GM23248 (cell line): ENCODE measurements around the gene UBTD2. TPM values are rescaled to one million over a fixed set of nuclear protein-coding genes. Genes with fewer than 3 reads are reported as not detected.

Experiments
- DNase-seq: peaks from one replicate; pipeline ENCODE4 v3.0.0-alpha.2; 2015
- H2AFZ ChIP-seq: fragments of 200-600 bp; sonication (generic); 2 replicates; pipeline ENCODE4 v1.6.1; 2016; ENCODE audit warnings: antibody characterized with exemption
- H3F3A ChIP-seq: fragments of 200-600 bp; sonication (generic); 2 replicates; pipeline ENCODE4 v1.6.1; 2016; ENCODE audit warnings: mild to moderate bottlenecking, antibody characterized with exemption, mixed run types; ENCODE audit not compliant: insufficient read depth
- H3K27ac ChIP-seq: fragments of 200-600 bp; sonication (generic); 2 replicates; pipeline ENCODE4 v1.5.1; 2016; ENCODE audit warnings: mild to moderate bottlenecking
- H3K27me3 ChIP-seq: fragments of 200-600 bp; sonication (generic); replicated peaks from 2 replicates; pipeline ENCODE4 v1.6.1; 2016; ENCODE audit warnings: mild to moderate bottlenecking; ENCODE audit not compliant: insufficient read depth
- H3K36me3 ChIP-seq: fragments of 200-600 bp; sonication (generic); 2 replicates; pipeline ENCODE4 v1.6.1; 2016; ENCODE audit warnings: low read depth, mild to moderate bottlenecking
- H3K4me1 ChIP-seq: fragments of 200-600 bp; sonication (generic); 2 replicates; pipeline ENCODE4 v1.6.1; 2016; ENCODE audit warnings: mild to moderate bottlenecking; ENCODE audit not compliant: insufficient read depth
- H3K4me2 ChIP-seq: fragments of 200-600 bp; sonication (generic); one replicate; pipeline ENCODE4 v1.6.1; 2016; ENCODE audit warnings: mild to moderate bottlenecking; ENCODE audit not compliant: unreplicated experiment
- H3K4me3 ChIP-seq: fragments of 200-600 bp; sonication (generic); 2 replicates; pipeline ENCODE4 v1.5.1; 2016; ENCODE audit warnings: mild to moderate bottlenecking
- H3K79me2 ChIP-seq: fragments of 200-600 bp; sonication (generic); 2 replicates; pipeline ENCODE4 v1.6.1; 2016; ENCODE audit warnings: mild to moderate bottlenecking; ENCODE audit not compliant: insufficient read depth
- H3K9ac ChIP-seq: fragments of 200-600 bp; sonication (generic); 2 replicates; pipeline ENCODE4 v1.6.1; 2016; ENCODE audit warnings: mild to moderate bottlenecking
- H3K9me2 ChIP-seq: fragments of 200-600 bp; sonication (generic); 2 replicates; pipeline ENCODE4 v1.6.1; 2016; ENCODE audit warnings: mixed run types, mild to moderate bottlenecking, moderate library complexity; ENCODE audit not compliant: insufficient read depth
- H3K9me3 ChIP-seq: fragments of 200-600 bp; sonication (generic); one replicate; pipeline ENCODE4 v1.6.1; 2017; ENCODE audit warnings: low read depth
- H4K20me1 ChIP-seq: fragments of 200-600 bp; sonication (generic); 2 replicates; pipeline ENCODE4 v1.6.0; 2016; ENCODE audit not compliant: insufficient read depth
- EZH2 ChIP-seq: fragments of 200-600 bp; sonication (generic); IDR thresholded peaks from 2 replicates; pipeline ENCODE4 v1.6.1; 2018; ENCODE audit warnings: antibody characterized with exemption, mild to moderate bottlenecking; ENCODE audit not compliant: insufficient read depth, poor library complexity, severe bottlenecking
- EZH2phosphoT487 ChIP-seq: fragments of 200-600 bp; sonication (generic); IDR thresholded peaks from 2 replicates; pipeline ENCODE4 v1.6.1; 2018; ENCODE audit warnings: antibody characterized with exemption, moderate library complexity, mild to moderate bottlenecking, low read depth; ENCODE audit not compliant: insufficient read depth
- WGBS, 2 experiments: methylation state at CpG; one replicate each; pipeline ENCODE4 v1.1.6; 2015 to 2017; ENCODE audit warnings: low lambda C conversion rate in 2 of 2, low coverage in 1 of 2; ENCODE audit errors: missing lambda C conversion rate in 2 of 2; 5-methylcytosine and 5-hydroxymethylcytosine counted together
- in situ Hi-C: fragments of 300-500 bp; cut with MboI; formaldehyde crosslinking; loops from 2 replicates; pipeline ENCODE4 v1.15.0; 2020
- polyA plus RNA-seq: library from polyadenylated mRNA; unstranded; fragments of >200 nt; fragmentation: Nextera tagmentation; extraction: Ambion mirVana; gene quantifications from 2 replicates; pipeline ENCODE4 v1.2.1, GENCODE V29; 2016
- total RNA-seq: library from RNA; depleted of rRNA; stranded (reverse); fragments of >200 nt; shearing (Covaris generic); gene quantifications from 2 replicates; pipeline ENCODE4 v1.2.3, GENCODE V29; 2014

UBTD2 gene
- total and polyA plus RNA-seq, 2 experiments from 2014 or later: 17.3 to 41.4 TPM

GRCh38 chr5:172280317-172280716 is 3.2 kb downstream of the UBTD2 start:
- Histone ChIP-seq H3K9me3 (no peaks in the 10 kb centered on the region), H3K36me3 (no peaks in the 10 kb centered on the region), H3F3A (peaks cover 37% of the 10 kb centered on the region), H3K4me3 (no peak overlapping the region), H3K27me3 (no peaks in the 10 kb centered on the region), H3K9me2 (no peaks in the 10 kb centered on the region), H4K20me1 (no peaks in the 10 kb centered on the region; the same call in 1 of the 2 replicates), H3K4me1 (peaks cover 34% of the 10 kb centered on the region), H3K4me2 (peak overlapping the region; percentile 93), H3K79me2 (peaks cover 80% of the 10 kb centered on the region), H2AFZ (no peak overlapping the region), H3K9ac (peak overlapping the region; percentile 15; the same call in 1 of the 2 replicates), H3K27ac (peak overlapping the region; percentile 82)
- DNase-seq: no peak
- no peak for TF ChIP-seq EZH2
- TF ChIP-seq EZH2phosphoT487: no peak
- in situ Hi-C loops: no loop called here
- 86 to 87% methylated on average over 5 of the region's 5 CpGs for WGBS, 2 experiments

DNA sequence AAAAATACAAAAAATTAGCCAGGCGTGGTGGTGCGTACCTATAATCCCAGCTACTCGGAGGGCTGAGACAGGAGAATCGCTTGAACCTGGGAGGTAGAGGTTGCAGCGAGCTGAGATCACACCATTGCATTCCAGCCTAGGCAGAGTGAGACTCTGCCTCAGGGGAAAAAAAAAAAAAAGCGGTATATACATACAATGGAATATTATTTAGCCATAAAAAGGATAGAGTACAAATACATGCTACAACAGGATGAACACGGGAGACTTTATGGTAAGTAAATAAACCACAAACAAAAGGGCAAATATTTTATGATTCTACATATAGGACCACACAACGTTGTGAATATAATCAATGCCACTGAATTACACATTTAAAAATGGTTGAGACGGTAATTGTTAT is 5.2 kb downstream of the UBTD2 start:
- Histone ChIP-seq H2AFZ (no peak overlapping the region), H3K36me3 (no peaks in the 10 kb centered on the region), H3K9me2 (no peaks in the 10 kb centered on the region), H3K4me2 (no peak overlapping the region), H4K20me1 (no peaks in the 10 kb centered on the region; the same call in 1 of the 2 replicates), H3K27me3 (no peaks in the 10 kb centered on the region), H3K9me3 (no peaks in the 10 kb centered on the region), H3K79me2 (peaks cover 99% of the 10 kb centered on the region), H3K9ac (no peak overlapping the region), H3K27ac (no peak overlapping the region), H3K4me1 (peaks cover 29% of the 10 kb centered on the region), H3K4me3 (no peak overlapping the region), H3F3A (peaks cover 28% of the 10 kb centered on the region)
- TF ChIP-seq EZH2 (no peak), EZH2phosphoT487 (no peak)
- in situ Hi-C loops: no loop called here
- 97% methylated on average over 9 of the region's 9 CpGs for WGBS, 2 experiments
- no peak for DNase-seq

DNA sequence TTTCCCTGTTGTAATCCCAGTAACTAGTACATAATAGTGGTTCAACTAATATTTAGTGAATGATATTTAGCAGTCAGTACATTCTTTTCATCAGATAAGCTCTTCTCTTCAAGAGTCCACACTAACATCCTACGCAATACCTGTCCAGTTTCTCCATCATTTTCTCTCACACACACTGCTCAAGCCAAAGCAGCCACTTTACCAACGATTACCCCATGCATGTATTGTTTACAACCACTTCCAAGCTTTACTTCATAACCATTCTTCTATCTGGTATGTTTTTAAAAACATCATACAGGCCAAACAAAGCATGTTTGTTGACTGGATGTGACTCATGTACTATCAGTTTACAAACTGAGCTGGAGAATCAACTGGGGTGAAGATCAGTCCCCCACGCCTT is 7.3 kb downstream of the UBTD2 start:
- H3K4me1 ChIP-seq: peaks cover 17% of the 10 kb centered on the region
- H3K36me3 ChIP-seq: no peaks in the 10 kb centered on the region
- in situ Hi-C loops: no loop called here
- H3K9ac ChIP-seq: no peak overlapping the region
- TF ChIP-seq EZH2 (no peak), EZH2phosphoT487 (no peak)
- no peaks in the 10 kb centered on the region for H3K27me3 ChIP-seq
- no peak overlapping the region for H3K4me2 ChIP-seq
- H3K9me3 ChIP-seq: no peaks in the 10 kb centered on the region
- no peak overlapping the region for H3K27ac ChIP-seq
- peaks cover 100% of the 10 kb centered on the region for H3K79me2 ChIP-seq
- 82 to 83% methylated on average over 3 of the region's 3 CpGs for WGBS, 2 experiments
- H2AFZ ChIP-seq: no peak overlapping the region
- peak; percentile 33 for DNase-seq
- peaks cover 9% of the 10 kb centered on the region for H3F3A ChIP-seq
- H4K20me1 ChIP-seq: peaks cover 14% of the 10 kb centered on the region; the same call in 1 of the 2 replicates
- no peaks in the 10 kb centered on the region for H3K9me2 ChIP-seq
- no peak overlapping the region for H3K4me3 ChIP-seq

DNA sequence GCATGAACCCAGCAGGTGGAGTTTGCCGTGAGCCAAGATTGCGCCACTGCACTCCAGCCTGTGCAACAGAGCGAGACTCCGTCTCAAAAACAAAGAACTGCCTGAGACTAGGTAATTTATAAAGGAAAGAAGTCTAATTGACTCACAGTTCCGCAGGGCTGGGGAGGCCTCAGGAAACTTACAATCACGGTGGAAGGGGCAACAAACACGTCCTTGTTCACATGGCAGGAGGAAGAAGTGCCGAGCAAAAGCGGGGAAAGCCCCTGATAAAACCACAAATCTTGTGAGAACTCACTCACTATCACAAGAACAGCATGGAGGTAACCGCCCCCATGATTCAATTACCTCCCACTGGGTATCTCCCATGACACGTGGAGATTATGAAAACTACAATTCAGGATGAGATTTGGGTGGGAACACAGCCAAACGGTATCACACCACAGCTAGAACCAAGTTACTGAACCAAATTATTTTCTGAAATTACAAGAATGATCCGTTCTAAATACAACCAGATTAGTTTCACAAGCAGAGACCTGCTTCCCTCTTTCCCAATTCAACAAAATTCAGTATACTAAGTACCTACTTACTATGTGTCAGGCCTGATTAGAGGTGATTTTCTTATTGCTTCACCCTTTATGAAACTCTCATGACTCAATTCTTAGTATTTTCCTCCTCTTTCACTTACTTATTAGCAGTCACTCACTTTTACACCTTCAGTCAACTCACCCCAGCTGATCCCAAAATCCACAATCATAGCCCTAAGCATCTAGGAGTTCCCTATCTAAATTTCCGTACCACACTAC is 8.4 kb downstream of the UBTD2 start:
- WGBS, 2 experiments: 80 to 82% methylated on average over 14 of the region's 14 CpGs
- H3K4me3 ChIP-seq: no peak overlapping the region
- 0 out of 2 replicates have a peak, but pooled peaks cover 9% of the 10 kb centered on the region for H3K4me1 ChIP-seq
- no peaks in the 10 kb centered on the region for H3K9me3 ChIP-seq
- no peaks in the 10 kb centered on the region for H3K36me3 ChIP-seq
- H3F3A ChIP-seq: no peaks in the 10 kb centered on the region; the same call in 1 of the 2 replicates
- peaks cover 14% of the 10 kb centered on the region; the same call in 1 of the 2 replicates for H4K20me1 ChIP-seq
- H3K79me2 ChIP-seq: peaks cover 100% of the 10 kb centered on the region
- H3K9me2 ChIP-seq: no peaks in the 10 kb centered on the region
- no peak overlapping the region for H3K9ac ChIP-seq
- no peaks in the 10 kb centered on the region for H3K27me3 ChIP-seq
- no peak overlapping the region for H3K27ac ChIP-seq
- no peak overlapping the region for H3K4me2 ChIP-seq
- no peak for TF ChIP-seq EZH2
- TF ChIP-seq EZH2phosphoT487: no peak
- DNase-seq: peak; percentile 12
- H2AFZ ChIP-seq: no peak overlapping the region
- in situ Hi-C loops: no loop called here
